Heart right ventricle (tissue), 16 donors: ENCODE data around the gene MAN2B1. TPM values are rescaled to one million over a fixed set of nuclear protein-coding genes. Genes with fewer than 3 reads are reported as not detected.
"Not testable (repeated sequence)": the region's sequence is repeated elsewhere in the genome, so short reads cannot be mapped to it uniquely, and the experiment has no call there.

Experiments
- ATAC-seq, 8 donors: fragments of 200-7000 bp; cut with Tn5 transposase; one replicate each; pipeline ENCODE4 v1.9.1; 2020; ENCODE audit warnings: mild to moderate bottlenecking in 8 of 8, moderate library complexity in 8 of 8, moderate number of reproducible peaks in 1 of 8
- DNase-seq, 2 donors: peaks; one replicate each; pipeline ENCODE4 v3.0.0-alpha.2; 2020
- H3K27ac ChIP-seq, 10 donors: fragments of 200-600 bp; sonication (generic) in 2 of 10; one replicate each; pipeline versions ENCODE4 v1.5.0 to v1.8.0; 2020 to 2022; ENCODE audit warnings: mild to moderate bottlenecking in 3 of 10
- H3K27me3 ChIP-seq, 7 donors: fragments of 200-600 bp; one replicate each; pipeline ENCODE4 v1.8.0; 2021 to 2022; ENCODE audit warnings: mild to moderate bottlenecking in 2 of 7
- H3K36me3 ChIP-seq, 9 donors: fragments of 200-600 bp; sonication (generic) in 1 of 9; one replicate each; pipeline versions ENCODE4 v1.5.0 to v1.8.0; 2020 to 2022; ENCODE audit warnings: mild to moderate bottlenecking in 2 of 9
- H3K4me1 ChIP-seq, 9 donors: fragments of 200-600 bp; sonication (generic) in 1 of 9; one replicate each; pipeline versions ENCODE4 v1.5.0 to v1.8.0; 2020 to 2022; ENCODE audit warnings: mild to moderate bottlenecking in 4 of 9
- H3K4me3 ChIP-seq, 10 donors: fragments of 200-600 bp; sonication (generic) in 2 of 10; one replicate each; pipeline versions ENCODE4 v1.5.0 to v1.8.0; 2020 to 2022; ENCODE audit warnings: mild to moderate bottlenecking in 7 of 10, moderate library complexity in 2 of 10
- H3K9me3 ChIP-seq, 11 donors: fragments of 200-600 bp in 10 of 11; sonication (generic) in 2 of 11; one replicate each; pipeline versions ENCODE4 v1.5.0 to v1.8.0; 2013 to 2022; ENCODE audit warnings: mild to moderate bottlenecking in 2 of 11, control low read depth in 1 of 11, moderate library complexity in 1 of 11
- CTCF ChIP-seq, 9 donors: fragments of 200-600 bp; sonication (generic) in 2 of 9; IDR thresholded peaks; one replicate each; pipeline versions ENCODE4 v1.5.0 to v1.8.0; 2021 to 2022; ENCODE audit warnings: antibody characterized with exemption in 9 of 9, mild to moderate bottlenecking in 5 of 9, moderate library complexity in 1 of 9
- WGBS, 2 donors: extraction: QIAGEN DNeasy Blood & Tissue Kit; methylation state at CpG; one replicate each; pipeline ENCODE4 v1.1.7; 2013; ENCODE audit warnings: inconsistent platforms in 1 of 2; 5-methylcytosine and 5-hydroxymethylcytosine counted together
- intact Hi-C, 10 donors: fragments of 100-400 bp; cut with DNase I; formaldehyde crosslinking; loops; one replicate each; pipeline versions ENCODE4 v1.11.1 to v1.14.2; 2022
- polyA plus RNA-seq, 2 donors: library from polyadenylated mRNA; stranded (reverse); fragments of 200-250 nt; gene quantifications; one replicate each; pipeline ENCODE4 v1.2.3, GENCODE V29; 2013
- total RNA-seq, 10 donors: library from RNA; stranded (reverse); fragmentation: NEBNext Ultra II Directional in 3 of 10; extraction: Animal tissue kit (Norgen Biotek cat#: 25700) in 3 of 10; gene quantifications; one replicate each; pipeline versions ENCODE4 v1.2.1 to v1.2.4, GENCODE V29; 2021 to 2023
- donor health status: Arrhythmogenic right ventricular cardiomyopathy.
- donor health status: ischemic (EF 13 %, LVEDD 7.1; RV severe dilation, severe dysfunction).
- donor health status: healthy with polysubstance abuse.
- donor health status: DM: no; HTN: yes; CAD: no.
- donor health status: DM: no; HTN: no; CAD: no.
- donor health status: ischemic (EF 25% LVEDD 6.9; RV normal size, moderate dysfunction).
- donor health status: ischemic (EF 25% LVEDD 5.7; RV mildly dilated, moderate dysfunction).
- donor health status: healthy.
- donor health status: DM: yes; HTN: yes; CAD: no.
- donor health status: Ischemic cardiomyopathy.
- donor health status: ischemic (EF 35%, LVEDD 5.7; RV mildly dilated, moderate dysfunction).
- donor health status: nonischemic (EF 11% LVEDD 7.7; RV severe dilation, severe dysfunction).
- donor health status: DM: yes; HTN: yes; CAD: no.
- donor health status: PGD.
- donor health status: ischemic (EF 29% LVEDD 5.4; RV normal size, mild dysfunction).
- donor health status: nonischemic (EF 23%, LVEDD 6.1; RV moderate dilation, normal function).

MAN2B1 gene
- total and polyA plus RNA-seq, 12 donors: 14.2 to 89.9 (median 25.5) TPM

DNA sequence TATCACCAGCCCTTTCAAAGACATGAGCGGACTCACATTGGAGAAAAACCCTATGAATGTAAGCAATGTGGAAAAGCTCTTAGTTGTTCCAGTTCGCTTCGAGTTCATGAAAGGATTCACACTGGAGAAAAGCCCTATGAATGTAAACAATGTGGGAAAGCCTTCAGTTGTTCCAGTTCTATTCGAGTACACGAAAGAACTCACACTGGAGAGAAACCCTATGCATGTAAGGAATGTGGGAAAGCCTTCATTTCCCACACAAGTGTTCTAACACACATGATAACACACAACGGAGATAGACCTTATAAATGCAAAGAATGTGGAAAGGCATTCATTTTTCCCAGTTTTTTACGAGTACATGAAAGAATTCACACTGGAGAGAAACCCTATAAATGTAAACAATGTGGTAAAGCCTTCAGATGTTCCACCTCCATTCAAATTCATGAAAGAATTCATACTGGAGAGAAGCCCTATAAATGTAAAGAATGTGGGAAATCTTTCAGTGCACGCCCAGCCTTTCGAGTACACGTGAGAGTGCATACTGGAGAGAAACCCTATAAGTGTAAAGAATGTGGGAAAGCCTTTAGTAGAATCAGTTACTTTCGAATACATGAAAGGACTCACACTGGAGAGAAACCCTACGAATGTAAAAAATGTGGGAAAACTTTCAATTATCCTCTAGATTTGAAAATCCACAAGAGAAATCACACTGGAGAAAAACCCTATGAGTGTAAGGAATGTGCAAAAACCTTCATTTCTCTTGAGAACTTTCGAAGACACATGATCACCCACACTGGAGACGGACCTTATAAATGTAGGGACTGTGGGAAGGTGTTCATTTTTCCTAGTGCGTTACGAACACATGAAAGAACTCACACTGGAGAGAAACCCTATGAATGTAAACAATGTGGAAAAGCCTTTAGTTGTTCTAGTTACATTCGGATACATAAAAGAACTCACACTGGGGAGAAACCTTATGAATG, 38.2 kb downstream of the MAN2B1 start:
- no peak overlapping the region for H3K4me3 ChIP-seq
- H3K27ac ChIP-seq: no peak overlapping the region
- H3K36me3 ChIP-seq: peaks cover 7 to 98% (median 56%) of the 10 kb centered on the region in 9 donors
- peaks cover 0 to 33% (median 19%) of the 10 kb centered on the region in 11 donors for H3K9me3 ChIP-seq
- ATAC-seq (no peak), DNase-seq (no peak)
- TF ChIP-seq CTCF (IDR thresholded peaks at IDR 0.05): no peak
- H3K4me1 ChIP-seq: peaks cover 0 to 2% (median 0%) of the 10 kb centered on the region in 9 donors
- H3K27me3 ChIP-seq: no peaks in the 10 kb centered on the region
- intact Hi-C loops: no loop called here
- WGBS, 2 donors: 97 to 98% methylated on average over 17 of the region's 17 CpGs

GRCh38 chr19:12626958-12627357, 39.6 kb downstream of the MAN2B1 start:
- DNase-seq: no peak
- Histone ChIP-seq H3K36me3 (peaks cover 7 to 90% (median 56%) of the 10 kb centered on the region in 9 donors), H3K4me1 (peaks cover 0 to 10% (median 0%) of the 10 kb centered on the region in 9 donors), H3K4me3 (no peak overlapping the region), H3K27ac (no peak overlapping the region), H3K9me3 (peaks cover 0 to 33% (median 19%) of the 10 kb centered on the region in 11 donors), H3K27me3 (no peaks in the 10 kb centered on the region)
- no peak for ATAC-seq
- WGBS, 2 donors: 93 to 98% methylated on average over 8 of the region's 8 CpGs
- intact Hi-C loops: no loop called here
- no peak for TF ChIP-seq CTCF (IDR thresholded peaks at IDR 0.05)

DNA sequence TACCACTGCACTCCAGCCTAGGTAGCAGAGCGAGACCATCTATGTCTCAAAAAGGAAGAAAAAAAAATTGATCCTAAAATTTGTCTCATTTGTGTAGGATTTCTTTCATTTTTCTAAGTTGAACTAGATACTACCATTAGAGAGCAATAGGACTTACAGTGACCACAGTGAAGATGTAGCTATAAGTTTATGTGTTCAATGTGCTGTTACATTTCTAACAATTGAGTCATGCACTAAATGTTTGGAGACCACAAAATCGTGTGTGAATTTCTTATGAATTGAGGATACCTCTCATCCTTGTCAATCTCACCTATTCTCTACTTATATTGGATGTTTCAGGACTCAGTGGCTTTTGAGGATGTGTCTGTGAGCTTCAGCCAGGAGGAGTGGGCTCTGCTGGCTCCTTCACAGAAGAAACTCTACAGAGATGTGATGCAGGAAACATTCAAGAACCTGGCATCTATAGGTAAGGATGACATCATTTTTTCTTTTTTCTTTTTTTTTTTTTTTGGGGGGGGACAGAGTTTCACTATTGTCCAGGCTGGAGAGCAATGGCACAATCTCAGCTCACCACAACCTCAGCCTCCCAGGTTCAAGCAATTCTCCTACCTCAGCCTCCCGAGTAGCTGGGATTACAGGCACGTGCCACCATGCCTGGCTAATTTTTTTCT, 43.0 kb downstream of the MAN2B1 start:
- Histone ChIP-seq H3K27me3 (no peaks in the 10 kb centered on the region), H3K4me1 (peaks cover 0 to 20% (median under 1%) of the 10 kb centered on the region in 9 donors), H3K27ac (no peak overlapping the region), H3K9me3 (peaks cover 0 to 22% (median 12%) of the 10 kb centered on the region in 11 donors), H3K4me3 (no peak overlapping the region), H3K36me3 (peaks cover 7 to 55% (median 45%) of the 10 kb centered on the region in 9 donors)
- WGBS, 2 donors: 89 to 94% methylated on average over 4 of the region's 4 CpGs
- DNase-seq (no peak), ATAC-seq (no peak)
- intact Hi-C loops: no loop called here
- no peak for TF ChIP-seq CTCF (IDR thresholded peaks at IDR 0.05)

- H3K36me3 ChIP-seq: peaks cover 0 to 49% (median 29%) of the 10 kb centered on the region in 9 donors
- DNase-seq, H3K27ac ChIP-seq, H3K27me3 ChIP-seq, ATAC-seq, H3K4me3 ChIP-seq, intact Hi-C loops, H3K9me3 ChIP-seq: not testable (repeated sequence)
- WGBS, 2 donors: 69 to 74% methylated on average over 23 to 26 of the region's 26 CpGs
- H3K4me1 ChIP-seq: peaks cover 0 to 38% (median 8%) of the 10 kb centered on the region in 9 donors
Observed at GRCh38 chr19:12621253-12622024, 45.1 kb downstream of the MAN2B1 start.
